Transverse colon (tissue), 4 donors: ENCODE measurements around the gene MT1E.
A peak's percentile ranks its signal among the peaks of the same experiment; 100 is the strongest.

Source experiments
- CTCF ChIP-seq, 5 experiments: fragments of 200-600 bp in 3 of 5; fragments of 450-650 bp in 2 of 5; sonication (generic) in 3 of 5; IDR thresholded peaks; 1 replicate in 2 of 5; 2 replicates in 3 of 5; pipeline ENCODE4 v1.5.1; 2016 to 2017; ENCODE audit warnings: antibody characterized with exemption in 5 of 5, inconsistent platforms in 3 of 5, mild to moderate bottlenecking in 2 of 5, moderate library complexity in 1 of 5
- POLR2AphosphoS5 ChIP-seq, 3 donors: sonication (generic); formaldehyde crosslinking; IDR thresholded peaks; one replicate each; pipeline ENCODE4 v1.6.1; 2016; ENCODE audit warnings: antibody characterized with exemption in 3 of 3

GRCh38 chr16:56673921-56674320 lies 48.3 kb downstream of the MT1E start:
- peak; percentile 53 to 60 (median 59) for TF ChIP-seq CTCF (IDR thresholded peaks at IDR 0.05)
- TF ChIP-seq POLR2AphosphoS5 (IDR thresholded peaks at IDR 0.05) = no peak
